Loucy (cell line): Measurements from ENCODE around the gene IFT81.

Experiments
- CTCF ChIP-seq: fragments of 200-600 bp; sonication (generic); conservative IDR thresholded peaks from 2 replicates; pipeline ENCODE4 v1.5.1; 2014; ENCODE audit warnings: mild to moderate bottlenecking, antibody characterized with exemption, low read length
- EZH2phosphoT487 ChIP-seq: fragments of 200-600 bp; IDR thresholded peaks from 2 replicates; pipeline ENCODE4 v1.6.1; 2018; ENCODE audit warnings: antibody characterized with exemption, mild to moderate bottlenecking, moderate library complexity, borderline replicate concordance

GRCh38 chr12:110159671-110160245, 35.6 kb downstream of the IFT81 start:
- TF ChIP-seq CTCF (no peak), EZH2phosphoT487 (no peak)
